Testis (tissue), 5 donors: ENCODE data around the gene FAU. TPM values are rescaled to one million over a fixed set of nuclear protein-coding genes. Genes with fewer than 3 reads are reported as not detected.

Experiments
- DNase-seq: peaks from one replicate; pipeline ENCODE4 v3.0.0-alpha.2; 2019
- H3K27ac ChIP-seq, 2 donors: fragments of 200-600 bp; sonication (generic); one replicate each; pipeline ENCODE4 v1.5.1; 2019
- H3K27me3 ChIP-seq: fragments of 200-600 bp; sonication (generic); one replicate; pipeline ENCODE4 v1.5.1; 2019
- H3K36me3 ChIP-seq: fragments of 200-600 bp; sonication (generic); one replicate; pipeline ENCODE4 v1.5.1; 2017; ENCODE audit warnings: low read depth; ENCODE audit errors: missing control alignments
- H3K4me1 ChIP-seq: fragments of 200-600 bp; sonication (generic); one replicate; pipeline ENCODE4 v1.5.1; 2019
- H3K4me3 ChIP-seq, 2 donors: fragments of 200-600 bp; sonication (generic); one replicate each; pipeline ENCODE4 v1.5.1; 2017 to 2019
- H3K9me3 ChIP-seq: fragments of 200-600 bp; sonication (generic); one replicate; pipeline ENCODE4 v1.5.1; 2017
- POLR2A ChIP-seq: fragments of 450-650 bp; IDR thresholded peaks from one replicate; pipeline ENCODE4 v1.6.1; 2017; ENCODE audit warnings: antibody characterized with exemption, mild to moderate bottlenecking, moderate library complexity
- WGBS, 2 donors: methylation state at CpG; one replicate each; pipeline ENCODE4 v1.1.5; 2018; 5-methylcytosine and 5-hydroxymethylcytosine counted together
- intact Hi-C: fragments of 100-400 bp; cut with DNase I; formaldehyde crosslinking; loops from one replicate; pipeline ENCODE4 v1.15.1; 2023; ENCODE audit warnings: low total_unique reads
- long read RNA-seq, 2 donors: transcript quantifications; one replicate each; lab custom pipeline, GENCODE V29; 2026
- polyA plus RNA-seq: library from polyadenylated mRNA; stranded (reverse); fragments of 350-450 nt; fragmentation: Illumina TruSeq; extraction: RNeasy Lipid Tissue Mini Kit (QIAGEN cat#74804); gene quantifications from one replicate; pipeline ENCODE4 v1.2.3, GENCODE V29; 2014; ENCODE audit warnings: low read depth, low replicate concordance; ENCODE audit not compliant: insufficient read depth
- total RNA-seq, 2 donors: library from RNA; depleted of rRNA; stranded (reverse); fragments of >200 nt; gene quantifications; one replicate each; pipeline ENCODE4 v1.2.3, GENCODE V29; 2016
- TF ChIP-seq, protein P1 (sequence below), 3 experiments: fragments of 450-650 bp in 2 of 3; fragments of 200-600 bp in 1 of 3; sonication (generic) in 1 of 3; IDR thresholded peaks; one replicate each; pipeline ENCODE4 v1.5.1; 2016 to 2019; ENCODE audit warnings: antibody characterized with exemption in 3 of 3, mild to moderate bottlenecking in 2 of 3, moderate library complexity in 1 of 3

FAU gene
- 100 to 1,000 TPM; 441 to 583 TPM for total RNA-seq
- 761 TPM for polyA plus RNA-seq
- long read RNA-seq, donor 1, transcript FAU-202 (3 exons, 533 nt) = minor isoform, 16 of 888 reads
- long read RNA-seq, donor 1, transcript FAU-208 (1 exons, 1,484 nt) = minor isoform, 18 of 888 reads
- long read RNA-seq, donor 1, transcript FAU-209 (4 exons, 697 nt) = minor isoform, 45 of 888 reads
- long read RNA-seq, donor 1, transcript FAU-207 (5 exons, 847 nt) = major isoform, 692 of 888 reads
- long read RNA-seq, donor 1, partial matches to known transcripts = 51 of 888 reads
- long read RNA-seq, donor 1, other reads (novel, unspliced or antisense) = 66 of 888 reads
- long read RNA-seq, donor 2, transcript FAU-208 (1 exons, 1,484 nt) = minor isoform, 22 of 566 reads
- long read RNA-seq, donor 2, transcript FAU-202 (3 exons, 533 nt) = minor isoform, 10 of 566 reads
- long read RNA-seq, donor 2, transcript FAU-209 (4 exons, 697 nt) = minor isoform, 29 of 566 reads
- long read RNA-seq, donor 2, transcript FAU-207 (5 exons, 847 nt) = major isoform, 398 of 566 reads
- long read RNA-seq, donor 2, partial matches to known transcripts = 56 of 566 reads
- long read RNA-seq, donor 2, other reads (novel, unspliced or antisense) = 49 of 566 reads

- intact Hi-C loops = no loop called here
Measured at GRCh38 chr11:65121865-65122696, at the start of gene FAU, which contains the start of gene MRPL49. FAU (minus strand) TSS chr11:65122134; CDS start chr11:65121813, 321 bp downstream. MRPL49 (plus strand) TSS chr11:65122321; CDS start chr11:65122347, 26 bp downstream.

DNA sequence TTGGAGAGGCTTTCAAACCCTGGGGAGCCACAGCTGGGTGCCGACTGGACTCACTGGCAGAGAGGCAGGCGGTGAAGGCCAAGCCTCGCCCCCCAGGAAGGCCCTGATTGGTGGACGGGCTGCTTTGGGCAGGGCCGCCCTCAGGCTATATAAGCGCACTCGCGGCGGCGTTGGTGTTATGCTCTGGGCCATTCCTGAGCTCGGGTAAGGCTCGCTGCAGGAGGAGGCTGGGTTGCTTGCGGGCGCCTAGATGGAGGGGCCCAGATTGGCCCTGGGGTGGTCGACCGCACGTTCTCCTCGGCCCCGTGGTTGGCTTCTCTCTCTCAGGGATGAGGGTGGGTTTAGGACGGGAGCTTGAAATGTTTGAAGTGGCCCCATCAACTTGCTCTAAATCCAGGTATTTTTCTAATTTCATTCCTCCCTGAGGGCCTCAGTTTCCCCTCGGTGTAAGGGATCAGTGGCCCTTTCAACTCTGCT is 48.2 kb upstream of the FAU start, which contains the start of gene SPDYC:
Gene SPDYC (plus strand): TSS at position 176 of the 477 bp plus-strand sequence. CDS start 1,125 bp downstream, outside the sequence.
- Histone ChIP-seq H3K4me3 (peak within 1 kb of the TSS in 1 of 2 donors; percentile 32), H3K27me3 (no peaks in the 10 kb centered on the region), H3K36me3 (no peaks in the 10 kb centered on the region), H3K27ac (no peak within 1 kb of the TSS), H3K4me1 (no peaks in the 10 kb centered on the region), H3K9me3 (no peaks in the 10 kb centered on the region)
- TF ChIP-seq, protein P1, sequence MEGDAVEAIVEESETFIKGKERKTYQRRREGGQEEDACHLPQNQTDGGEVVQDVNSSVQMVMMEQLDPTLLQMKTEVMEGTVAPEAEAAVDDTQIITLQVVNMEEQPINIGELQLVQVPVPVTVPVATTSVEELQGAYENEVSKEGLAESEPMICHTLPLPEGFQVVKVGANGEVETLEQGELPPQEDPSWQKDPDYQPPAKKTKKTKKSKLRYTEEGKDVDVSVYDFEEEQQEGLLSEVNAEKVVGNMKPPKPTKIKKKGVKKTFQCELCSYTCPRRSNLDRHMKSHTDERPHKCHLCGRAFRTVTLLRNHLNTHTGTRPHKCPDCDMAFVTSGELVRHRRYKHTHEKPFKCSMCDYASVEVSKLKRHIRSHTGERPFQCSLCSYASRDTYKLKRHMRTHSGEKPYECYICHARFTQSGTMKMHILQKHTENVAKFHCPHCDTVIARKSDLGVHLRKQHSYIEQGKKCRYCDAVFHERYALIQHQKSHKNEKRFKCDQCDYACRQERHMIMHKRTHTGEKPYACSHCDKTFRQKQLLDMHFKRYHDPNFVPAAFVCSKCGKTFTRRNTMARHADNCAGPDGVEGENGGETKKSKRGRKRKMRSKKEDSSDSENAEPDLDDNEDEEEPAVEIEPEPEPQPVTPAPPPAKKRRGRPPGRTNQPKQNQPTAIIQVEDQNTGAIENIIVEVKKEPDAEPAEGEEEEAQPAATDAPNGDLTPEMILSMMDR (IDR thresholded peaks at IDR 0.05) = no peak
- no peak for TF ChIP-seq POLR2A
- WGBS, 2 donors = 43 to 83% methylated on average over 4 to 21 of the region's 21 CpGs
- DNase-seq = peak; percentile 72
- intact Hi-C loops = no loop called here

More at GRCh38 chr11:65121865-65122696, at the start of gene FAU, which contains the start of gene MRPL49:
- Histone ChIP-seq H3K4me1 (peaks cover 12% of the 10 kb centered on the region), H3K36me3 (no peaks in the 10 kb centered on the region), H3K4me3 (peak within 1 kb of the TSS; percentile 78 to 85), H3K27me3 (no peaks in the 10 kb centered on the region), H3K9me3 (no peaks in the 10 kb centered on the region), H3K27ac (peak within 1 kb of the TSS; percentile 80 to 88)
- WGBS, 2 donors = 0 to 1% methylated on average over 37 to 64 of the region's 64 CpGs
- peak; percentile 79 for TF ChIP-seq POLR2A
- TF ChIP-seq, protein P1 (IDR thresholded peaks at IDR 0.05) = no peak
- peak; percentile 100 for DNase-seq

GRCh38 chr11:65169164-65169641 is 47.3 kb upstream of the FAU start:
- no peak for TF ChIP-seq POLR2A
- TF ChIP-seq, protein P1 (IDR thresholded peaks at IDR 0.05) = no peak
- Histone ChIP-seq H3K36me3 (no peaks in the 10 kb centered on the region), H3K4me1 (no peaks in the 10 kb centered on the region), H3K27me3 (no peaks in the 10 kb centered on the region), H3K27ac (no peak overlapping the region), H3K4me3 (no peak overlapping the region), H3K9me3 (no peaks in the 10 kb centered on the region)
- intact Hi-C loops = no loop called here
- WGBS, 2 donors = 60 to 67% methylated on average over 11 of the region's 11 CpGs
- no peak for DNase-seq

- no peak for TF ChIP-seq POLR2A
- TF ChIP-seq, protein P1 (IDR thresholded peaks at IDR 0.05) = no peak
- Histone ChIP-seq H3K4me3 (no peak overlapping the region), H3K9me3 (no peaks in the 10 kb centered on the region), H3K27me3 (no peaks in the 10 kb centered on the region), H3K36me3 (no peaks in the 10 kb centered on the region), H3K4me1 (no peaks in the 10 kb centered on the region), H3K27ac (no peak overlapping the region)
- 81 to 85% methylated on average over 3 of the region's 3 CpGs for WGBS, 2 donors
- intact Hi-C loops = no loop called here
- DNase-seq = no peak
Measured at GRCh38 chr11:65167656-65168055, 45.7 kb upstream of the FAU start.
